BJ (cell line): ENCODE data around the gene PIWIL1. TPM values are rescaled to one million over a fixed set of nuclear protein-coding genes. Genes with fewer than 3 reads are reported as not detected.

Experiments used
- CTCF ChIA-PET: fragments of 350-600 bp; formaldehyde crosslinking; extraction: SDS; loops from one replicate; lab custom pipeline; 2021; ENCODE audit warnings: antibody characterized with exemption, inconsistent platforms; lab: Yijun Ruan, JAX
- POLR2A ChIA-PET: fragments of 300-600 bp; sonication (Branson Sonifier 250); formaldehyde crosslinking; extraction: SDS; loops from one replicate; lab custom pipeline; 2021; ENCODE audit warnings: antibody characterized with exemption; lab: Charles Lee
- DNase-seq: peaks from one replicate; pipeline ENCODE4 v3.0.0-alpha.2; 2011; ENCODE audit warnings: low read depth
- H3K27me3 ChIP-seq: 2 replicates; pipeline ENCODE4 v1.6.0; 2011; ENCODE audit warnings: low read length; ENCODE audit not compliant: control insufficient read depth, insufficient read depth
- H3K36me3 ChIP-seq: 2 replicates; pipeline ENCODE4 v1.5.1; 2011; ENCODE audit warnings: low read length; ENCODE audit not compliant: control insufficient read depth, insufficient read depth
- H3K4me3 ChIP-seq: 2 replicates; pipeline ENCODE4 v1.5.1; 2011; ENCODE audit warnings: low read depth, mild to moderate bottlenecking, control low read depth, low read length
- CTCF ChIP-seq: IDR thresholded peaks from 2 replicates; pipeline ENCODE4 v1.5.1; 2011; ENCODE audit warnings: low read depth, mild to moderate bottlenecking, control low read depth, inconsistent platforms, low read length, moderate library complexity; ENCODE audit not compliant: insufficient read depth
- polyA plus RNA-seq: library from polyadenylated mRNA; depleted of rRNA; stranded (reverse); fragments of >200 nt; gene quantifications from 2 replicates; pipeline ENCODE4 v1.2.3, GENCODE V29; 2011

The PIWIL1 gene
- polyA plus RNA-seq, 1 experiment: not detected

- POLR2A ChIA-PET: no interaction called here
- Histone ChIP-seq H3K4me3 (no peak overlapping the region), H3K36me3 (no peaks in the 10 kb centered on the region), H3K27me3 (no peaks in the 10 kb centered on the region)
- CTCF ChIA-PET: no interaction called here
- no peak for TF ChIP-seq CTCF
- no peak for DNase-seq
These were observed 37.9 kb downstream of the PIWIL1 start for GRCh38 chr12:130375296-130376287.

GRCh38 chr12:130382818-130383217 lies 45.1 kb downstream of the PIWIL1 start:
- TF ChIP-seq CTCF: no peak
- Histone ChIP-seq H3K4me3 (no peak overlapping the region), H3K36me3 (no peaks in the 10 kb centered on the region), H3K27me3 (no peaks in the 10 kb centered on the region)
- DNase-seq: no peak
- CTCF ChIA-PET: no interaction called here
- POLR2A ChIA-PET: no interaction called here

- Histone ChIP-seq H3K27me3 (no peaks in the 10 kb centered on the region), H3K36me3 (no peaks in the 10 kb centered on the region), H3K4me3 (no peak overlapping the region)
- POLR2A ChIA-PET: no interaction called here
- DNase-seq: no peak
- TF ChIP-seq CTCF: no peak
- CTCF ChIA-PET: no interaction called here
These were observed 46.5 kb downstream of the PIWIL1 start for GRCh38 chr12:130384234-130384633.

- H3K27me3 ChIP-seq: no peaks in the 10 kb centered on the region
- CTCF ChIA-PET: interaction anchor here (0.6 kb wide), 1 partner anchor 24 kb away, joined by 3 read pairs; no protein-coding TSS in a partner anchor
- TF ChIP-seq CTCF: no peak
- H3K4me3 ChIP-seq: no peak overlapping the region
- POLR2A ChIA-PET: no interaction called here
- no peaks in the 10 kb centered on the region for H3K36me3 ChIP-seq
- no peak for DNase-seq
These were observed 47.5 kb downstream of the PIWIL1 start for GRCh38 chr12:130385193-130385592.

- ChIA-PET CTCF (no interaction called here), POLR2A (no interaction called here)
- no peak for TF ChIP-seq CTCF
- H3K27me3 ChIP-seq: no peaks in the 10 kb centered on the region
- no peak overlapping the region for H3K4me3 ChIP-seq
- no peaks in the 10 kb centered on the region for H3K36me3 ChIP-seq
- DNase-seq: no peak
These were observed 53.5 kb downstream of the PIWIL1 start for GRCh38 chr12:130391186-130391585.
